ENCODE data around the gene OR13C5. TPM values are rescaled to one million over a fixed set of nuclear protein-coding genes. Genes with fewer than 3 reads are reported as not detected.
"Not testable (repeated sequence)": the region's sequence is repeated elsewhere in the genome, so short reads cannot be mapped to it uniquely, and the experiment has no call there.

OR13C5 gene
- total RNA-seq, 1 experiment from 2014 or later: not detected

DNA sequence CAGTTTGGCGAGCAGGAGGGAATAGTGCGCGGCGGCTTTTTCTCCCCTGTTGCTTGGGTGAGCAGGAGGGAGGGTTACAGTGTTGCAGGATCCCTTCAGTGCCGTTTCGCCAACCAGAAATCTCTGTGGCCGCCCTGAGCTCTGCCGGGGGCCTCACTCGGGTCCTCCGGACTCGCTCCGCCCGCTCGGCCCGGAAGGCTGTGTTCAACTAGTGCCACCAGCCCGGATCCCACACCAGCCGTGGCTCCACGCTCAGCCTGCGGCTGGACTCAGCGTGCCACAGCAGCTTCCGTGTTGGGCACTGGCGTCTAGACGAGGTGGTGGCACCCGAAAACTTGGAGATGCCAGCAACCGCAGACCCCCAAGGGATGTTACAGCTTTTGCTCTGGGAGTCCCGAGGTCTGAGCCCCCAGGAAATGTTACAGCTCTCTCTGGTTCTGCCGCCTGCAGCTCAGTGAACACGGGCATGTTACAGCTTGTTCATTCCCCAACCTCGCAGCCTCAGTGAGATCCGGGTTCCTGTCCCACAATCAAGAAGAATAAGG, 34.8 kb upstream of the OR13C5 start:
- H3K36me3 Mint-ChIP-seq (ENCODE audit: insufficient read depth in 1 of 3, low read depth in 3 of 3): peaks cover 0 to 6% (median 3%) of the 10 kb centered on the region in 3 experiments; a peak in 1 of 7 replicates
- no peak overlapping the region for H2BK5ac ChIP-seq (ENCODE audit: insufficient read length, low read length)
- DNase-seq: no peak
- H3K23me2 ChIP-seq (ENCODE audit: insufficient read length, low read depth, low read length, poor library complexity, severe bottlenecking): no peaks in the 10 kb centered on the region
- no peaks in the 10 kb centered on the region for H3K4me1 ChIP-seq (ENCODE audit: insufficient read depth, low read length)
- no peak overlapping the region for H3K4ac ChIP-seq (ENCODE audit: low read depth, low read length)
- H3K79me2 ChIP-seq (ENCODE audit: insufficient read depth, low read length): no peaks in the 10 kb centered on the region
- H3T11ph ChIP-seq (ENCODE audit: low read length): no peak overlapping the region
- no peaks in the 10 kb centered on the region for H3K4me1 Mint-ChIP-seq
- peaks cover 3% of the 10 kb centered on the region; the same call in 1 of the 2 replicates for H3K27me3 Mint-ChIP-seq (ENCODE audit: low read depth)
- H3K9me3 ChIP-seq (ENCODE audit: control insufficient read depth, low read depth, low read length): no peaks in the 10 kb centered on the region
- no peak overlapping the region for H2BK20ac ChIP-seq (ENCODE audit: low read depth, low read length, poor library complexity, severe bottlenecking)
- H2AK5ac ChIP-seq (ENCODE audit: insufficient read length, low read length): no peak overlapping the region
- no peak overlapping the region for H3K23ac ChIP-seq (ENCODE audit: insufficient read length, low read depth, low read length)
- H3K56ac ChIP-seq (ENCODE audit: insufficient read length, low read depth, low read length): no peak overlapping the region
- H3K27ac ChIP-seq (ENCODE audit: insufficient read length, low read depth, low read length): no peak overlapping the region
- TF ChIP-seq, protein P1, sequence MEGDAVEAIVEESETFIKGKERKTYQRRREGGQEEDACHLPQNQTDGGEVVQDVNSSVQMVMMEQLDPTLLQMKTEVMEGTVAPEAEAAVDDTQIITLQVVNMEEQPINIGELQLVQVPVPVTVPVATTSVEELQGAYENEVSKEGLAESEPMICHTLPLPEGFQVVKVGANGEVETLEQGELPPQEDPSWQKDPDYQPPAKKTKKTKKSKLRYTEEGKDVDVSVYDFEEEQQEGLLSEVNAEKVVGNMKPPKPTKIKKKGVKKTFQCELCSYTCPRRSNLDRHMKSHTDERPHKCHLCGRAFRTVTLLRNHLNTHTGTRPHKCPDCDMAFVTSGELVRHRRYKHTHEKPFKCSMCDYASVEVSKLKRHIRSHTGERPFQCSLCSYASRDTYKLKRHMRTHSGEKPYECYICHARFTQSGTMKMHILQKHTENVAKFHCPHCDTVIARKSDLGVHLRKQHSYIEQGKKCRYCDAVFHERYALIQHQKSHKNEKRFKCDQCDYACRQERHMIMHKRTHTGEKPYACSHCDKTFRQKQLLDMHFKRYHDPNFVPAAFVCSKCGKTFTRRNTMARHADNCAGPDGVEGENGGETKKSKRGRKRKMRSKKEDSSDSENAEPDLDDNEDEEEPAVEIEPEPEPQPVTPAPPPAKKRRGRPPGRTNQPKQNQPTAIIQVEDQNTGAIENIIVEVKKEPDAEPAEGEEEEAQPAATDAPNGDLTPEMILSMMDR (conservative IDR thresholded peaks at IDR 0.05): no peak
- no peaks in the 10 kb centered on the region for H3K27me3 ChIP-seq (ENCODE audit: insufficient read depth, low read length)
- no peak overlapping the region for H4K5ac ChIP-seq (ENCODE audit: insufficient read length, low read depth, low read length)
- H2BK12ac ChIP-seq (ENCODE audit: insufficient read length, low read depth, low read length): no peak overlapping the region
- H3K4me3 Mint-ChIP-seq: no peak overlapping the region
- no peak overlapping the region for H3K27ac Mint-ChIP-seq
- H2BK120ac ChIP-seq (ENCODE audit: low read depth, low read length, poor library complexity, severe bottlenecking): no peak overlapping the region
- H2AFZ ChIP-seq (ENCODE audit: low read length): no peak overlapping the region
- no peaks in the 10 kb centered on the region for H4K20me1 ChIP-seq (ENCODE audit: control insufficient read depth, insufficient read depth, insufficient read length)
- no peak overlapping the region for H3K14ac ChIP-seq (ENCODE audit: insufficient read depth, low read length)
- no peak overlapping the region for H4K8ac ChIP-seq (replicated peaks; ENCODE audit: insufficient read length, low read depth, low read length)
- H4K91ac ChIP-seq (ENCODE audit: insufficient read length, low read depth, low read length): no peak overlapping the region
- no peak overlapping the region for H3K18ac ChIP-seq (ENCODE audit: insufficient read length, low read depth, low read length)
- no peak overlapping the region for H3K9ac ChIP-seq (ENCODE audit: extremely low read depth, insufficient read length, low read length)
- no peaks in the 10 kb centered on the region for H3K79me1 ChIP-seq (ENCODE audit: insufficient read depth, low read depth, low read length, poor library complexity, severe bottlenecking)
- H3K4me2 ChIP-seq (ENCODE audit: insufficient read depth, insufficient read length, low read length): no peak overlapping the region
- peaks cover 5 to 11% of the 10 kb centered on the region in 2 experiments; a peak in 4 of 5 replicates for H3K9me3 Mint-ChIP-seq
- WGBS (ENCODE audit: extremely low coverage, insufficient read length, low lambda C conversion rate): no CpG with 5 or more reads among the region's 30 CpGs
- no peak overlapping the region for H2BK15ac ChIP-seq (ENCODE audit: low read depth, low read length)

- H3K36me3 Mint-ChIP-seq (ENCODE audit: insufficient read depth in 1 of 3, low read depth in 3 of 3): not testable (repeated sequence)
These were observed 26.8 kb upstream of the OR13C5 start for GRCh38 chr9:104625964-104626363.

More at GRCh38 chr9:104625964-104626363, 26.8 kb upstream of the OR13C5 start:
- not testable (repeated sequence) for H3K18ac ChIP-seq (ENCODE audit: insufficient read length, low read depth, low read length); H2BK20ac ChIP-seq (ENCODE audit: low read depth, low read length, poor library complexity, severe bottlenecking); H3K27ac ChIP-seq (ENCODE audit: insufficient read length, low read depth, low read length); H3K79me1 ChIP-seq (ENCODE audit: insufficient read depth, low read depth, low read length, poor library complexity, severe bottlenecking); H3K4ac ChIP-seq (ENCODE audit: low read depth, low read length); H3K4me1 Mint-ChIP-seq; H2BK120ac ChIP-seq (ENCODE audit: low read depth, low read length, poor library complexity, severe bottlenecking); H3K27me3 ChIP-seq (ENCODE audit: insufficient read depth, low read length); H3K27ac Mint-ChIP-seq; H3T11ph ChIP-seq (ENCODE audit: low read length); H3K79me2 ChIP-seq (ENCODE audit: insufficient read depth, low read length); H4K91ac ChIP-seq (ENCODE audit: insufficient read length, low read depth, low read length); H2AFZ ChIP-seq (ENCODE audit: low read length); H2BK12ac ChIP-seq (ENCODE audit: insufficient read length, low read depth, low read length); H4K8ac ChIP-seq (replicated peaks; ENCODE audit: insufficient read length, low read depth, low read length); H3K9ac ChIP-seq (ENCODE audit: extremely low read depth, insufficient read length, low read length); H3K23ac ChIP-seq (ENCODE audit: insufficient read length, low read depth, low read length); H4K20me1 ChIP-seq (ENCODE audit: control insufficient read depth, insufficient read depth, insufficient read length); H3K4me1 ChIP-seq (ENCODE audit: insufficient read depth, low read length); H3K9me3 ChIP-seq (ENCODE audit: control insufficient read depth, low read depth, low read length); H3K14ac ChIP-seq (ENCODE audit: insufficient read depth, low read length); H2BK15ac ChIP-seq (ENCODE audit: low read depth, low read length); H3K4me3 Mint-ChIP-seq; H3K4me2 ChIP-seq (ENCODE audit: insufficient read depth, insufficient read length, low read length); DNase-seq; H3K9me3 Mint-ChIP-seq; H3K56ac ChIP-seq (ENCODE audit: insufficient read length, low read depth, low read length); H2AK5ac ChIP-seq (ENCODE audit: insufficient read length, low read length); H4K5ac ChIP-seq (ENCODE audit: insufficient read length, low read depth, low read length); H2BK5ac ChIP-seq (ENCODE audit: insufficient read length, low read length); H3K23me2 ChIP-seq (ENCODE audit: insufficient read length, low read depth, low read length, poor library complexity, severe bottlenecking); H3K27me3 Mint-ChIP-seq (ENCODE audit: low read depth)

All from H9 (cell line).